Cardiac septum (tissue), 1 donor: ENCODE measurements around the gene HRAS. TPM values are rescaled to one million over a fixed set of nuclear protein-coding genes. Genes with fewer than 3 reads are reported as not detected.
"Not testable (repeated sequence)": the region's sequence is repeated elsewhere in the genome, so short reads cannot be mapped to it uniquely, and the experiment has no call there.

Source experiments
- DNase-seq: peaks from one replicate; pipeline ENCODE4 v3.0.0-alpha.2; 2020; ENCODE audit warnings: low spot score
- intact Hi-C: fragments of 100-400 bp; cut with DNase I; formaldehyde crosslinking; loops from one replicate; pipeline ENCODE4 v1.14.0; 2022
- long read RNA-seq: library from polyadenylated mRNA; unstranded; transcript quantifications from one replicate; pipeline ENCODE4 v2.0.0, GENCODE V29; 2021
- total RNA-seq: library from RNA; stranded (reverse); fragmentation: NEBNext Ultra II Directional; extraction: Animal tissue kit (Norgen Biotek cat#: 25700); gene quantifications from one replicate; pipeline ENCODE4 v1.2.1, GENCODE V29; 2021
- donor health status: DM: no; HTN: no; CAD: no.

HRAS gene
- total RNA-seq = 75.9 TPM
- long read RNA-seq, transcript HRAS-205 (5 exons, 1,151 nt) = minor isoform, 5 of 67 reads
- long read RNA-seq, transcript HRAS-201 (6 exons, 894 nt) = major isoform, 45 of 67 reads
- long read RNA-seq, partial matches to known transcripts = 7 of 67 reads
- long read RNA-seq, other reads (novel, unspliced or antisense) = 5 of 67 reads

GRCh38 chr11:535519-536454 is at the start of gene HRAS:
TSS of gene HRAS (minus strand) at chr11:535576.
- DNase-seq = peak; percentile 97
- intact Hi-C loops = loop anchor here (1.0 kb wide), 1 partner anchor 41 kb away; the partner anchor contains the start of gene PHRF1

GRCh38 chr11:584287-584686 is 48.9 kb upstream of the HRAS start:
- intact Hi-C loops = no loop called here
- DNase-seq = no peak

- DNase-seq = no peak
- intact Hi-C loops = no loop called here
These were observed 46.4 kb upstream of the HRAS start for GRCh38 chr11:581752-582151.

GRCh38 chr11:581342-581741 is 46.0 kb upstream of the HRAS start:
- no peak for DNase-seq
- intact Hi-C loops = no loop called here

GRCh38 chr11:579830-580601 is 44.6 kb upstream of the HRAS start:
- DNase-seq = no peak
- intact Hi-C loops = loop anchor here (5.0 kb wide), 1 partner anchor 37 kb away; the partner anchor contains the start of gene IRF7

GRCh38 chr11:578276-579035 is 43.1 kb upstream of the HRAS start:
- intact Hi-C loops = loop anchor here (5.0 kb wide), 1 partner anchor 39 kb away; the partner anchor contains the start of gene IRF7
- DNase-seq = no peak

- intact Hi-C loops = loop anchor here (5.0 kb wide), 1 partner anchor 40 kb away; the partner anchor contains the start of gene IRF7
These were observed 42.2 kb upstream of the HRAS start for GRCh38 chr11:577611-577894.

GRCh38 chr11:576811-577610 is 41.6 kb upstream of the HRAS start:
- intact Hi-C loops = loop anchor here (1.0 to 5.0 kb wide), 2 partner anchors 40 to 42 kb away; partner anchors contain the start of genes HRAS and IRF7
- no peak for DNase-seq

More at GRCh38 chr11:577611-577894, 42.2 kb upstream of the HRAS start:
- DNase-seq = no peak

GRCh38 chr11:575996-576768 is 40.8 kb upstream of the HRAS start, which contains the start of gene PHRF1:
TSS of gene PHRF1 (plus strand) at chr11:576470. CDS start at chr11:581513, 5,043 bp downstream.
- DNase-seq = peak; percentile 98
- intact Hi-C loops = loop anchor here (1.0 to 5.0 kb wide), 2 partner anchors 41 kb away; partner anchors contain the start of genes HRAS and IRF7

- intact Hi-C loops = loop anchor here (5.0 kb wide), 1 partner anchor 42 kb away; the partner anchor contains the start of gene IRF7
- DNase-seq = no peak
These were observed 40.1 kb upstream of the HRAS start for GRCh38 chr11:575313-575995.

GRCh38 chr11:574632-575312 is 39.4 kb upstream of the HRAS start:
- intact Hi-C loops = loop anchor here (5.0 kb wide), 1 partner anchor 43 kb away; the partner anchor contains the start of gene IRF7
- no peak for DNase-seq

- DNase-seq, intact Hi-C loops: not testable (repeated sequence)
These were observed 38.7 kb upstream of the HRAS start for GRCh38 chr11:574031-574570.

- DNase-seq = no peak
- intact Hi-C loops = no loop called here
These were observed 37.9 kb upstream of the HRAS start for GRCh38 chr11:573146-573759.

- intact Hi-C loops = no loop called here
These were observed 36.4 kb upstream of the HRAS start for GRCh38 chr11:571802-572185.

GRCh38 chr11:569158-569885 is 33.9 kb upstream of the HRAS start:
- intact Hi-C loops = no loop called here
- no peak for DNase-seq

More at GRCh38 chr11:571802-572185, 36.4 kb upstream of the HRAS start:
- no peak for DNase-seq
